ENCODE results near the gene MTHFD1.

- TF ChIP-seq CTCF (IDR thresholded peaks at IDR 0.05; ENCODE audit: insufficient read depth, low read length) (no peak), REST (IDR thresholded peaks at IDR 0.05; ENCODE audit: insufficient replicate concordance, low read depth) (no peak), POLR2AphosphoS5 (IDR thresholded peaks at IDR 0.05; ENCODE audit: low read depth) (no peak)
Observed at GRCh38 chr14:64491637-64492036, 103.5 kb downstream of the MTHFD1 start.
